CD14-positive monocyte (primary cell): ENCODE measurements around the gene SERPINA3. TPM values are rescaled to one million over a fixed set of nuclear protein-coding genes. Genes with fewer than 3 reads are reported as not detected.

ENCODE experiments used
- DNase-seq, 3 donors: peaks; one replicate each; pipeline ENCODE4 v3.0.0-alpha.2; 2011 to 2022
- H2AFZ ChIP-seq: 2 replicates; pipeline ENCODE4 v1.6.0; 2012; ENCODE audit warnings: mild to moderate bottlenecking, low read depth, low read length, inconsistent platforms; ENCODE audit not compliant: insufficient read depth, poor library complexity, severe bottlenecking
- H3K27ac ChIP-seq, 2 donors: 1 replicate in 1 of 2; 2 replicates in 1 of 2; pipeline ENCODE4 v1.5.1; 2012 to 2013; ENCODE audit warnings: low read length in 2 of 2, control low read depth in 1 of 2, inconsistent platforms in 1 of 2, low read depth in 1 of 2, mild to moderate bottlenecking in 1 of 2
- H3K27me3 ChIP-seq, 2 donors: one replicate each; pipeline versions ENCODE4 v1.6.0 to v1.6.1; 2011 to 2013; ENCODE audit warnings: low read length in 2 of 2; ENCODE audit not compliant: control insufficient read depth in 2 of 2, insufficient read depth in 2 of 2
- H3K36me3 ChIP-seq, 2 donors: replicated peaks in 1 of 2; 1 replicate in 1 of 2; 2 replicates in 1 of 2; pipeline versions ENCODE4 v1.5.1 to v1.6.1; 2012 to 2013; ENCODE audit warnings: low read length in 2 of 2, control low read depth in 1 of 2, inconsistent platforms in 1 of 2, mild to moderate bottlenecking in 1 of 2; ENCODE audit not compliant: insufficient read depth in 2 of 2, control insufficient read depth in 1 of 2
- H3K4me1 ChIP-seq, 2 donors: 1 replicate in 1 of 2; 2 replicates in 1 of 2; pipeline versions ENCODE4 v1.5.1 to v1.6.1; 2012 to 2013; ENCODE audit warnings: low read length in 2 of 2, control low read depth in 1 of 2, inconsistent platforms in 1 of 2, mild to moderate bottlenecking in 1 of 2, moderate library complexity in 1 of 2; ENCODE audit not compliant: insufficient read depth in 2 of 2, control insufficient read depth in 1 of 2
- H3K4me2 ChIP-seq: replicated peaks from 2 replicates; pipeline ENCODE3; 2012; ENCODE audit warnings: low read length, moderate library complexity, mild to moderate bottlenecking; ENCODE audit not compliant: poor library complexity, severe bottlenecking; ENCODE audit errors: extremely low read depth
- H3K4me3 ChIP-seq, 3 experiments: fragments of 200-600 bp in 1 of 3; sonication (generic) in 1 of 3; replicated peaks in 1 of 3; 1 replicate in 2 of 3; 2 replicates in 1 of 3; pipeline ENCODE4 v1.5.1; 2011 to 2013; ENCODE audit warnings: low read length in 3 of 3, mild to moderate bottlenecking in 3 of 3, control low read depth in 2 of 3, low read depth in 2 of 3, inconsistent platforms in 1 of 3, moderate library complexity in 1 of 3
- H3K79me2 ChIP-seq: 2 replicates; pipeline ENCODE4 v1.6.0; 2012; ENCODE audit warnings: mild to moderate bottlenecking, control low read depth, inconsistent platforms, low read length, moderate library complexity; ENCODE audit not compliant: insufficient read depth
- H3K9ac ChIP-seq: 2 replicates; pipeline ENCODE4 v1.6.0; 2017; ENCODE audit warnings: low read length, mild to moderate bottlenecking; ENCODE audit not compliant: insufficient read depth, poor library complexity, severe bottlenecking
- H3K9me3 ChIP-seq, 2 donors: replicated peaks in 1 of 2; 1 replicate in 1 of 2; 2 replicates in 1 of 2; pipeline versions ENCODE4 v1.5.1 to v1.6.1; 2012 to 2013; ENCODE audit warnings: low read length in 2 of 2, control low read depth in 1 of 2; ENCODE audit not compliant: control insufficient read depth in 1 of 2, insufficient read depth in 1 of 2
- H4K20me1 ChIP-seq: 2 replicates; pipeline ENCODE4 v1.6.0; 2012; ENCODE audit warnings: mild to moderate bottlenecking, low read length, control low read depth, moderate library complexity; ENCODE audit not compliant: insufficient read depth
- H3K27ac Mint-ChIP-seq, 7 donors: one replicate each; pipeline ENCODE4 v1.8.0; 2020; ENCODE audit warnings: mild to moderate bottlenecking in 7 of 7, mixed read lengths in 7 of 7, moderate library complexity in 6 of 7, inconsistent platforms in 2 of 7
- H3K27me3 Mint-ChIP-seq, 3 donors: one replicate each; pipeline ENCODE4 v1.8.0; 2021 to 2022; ENCODE audit warnings: low read depth in 3 of 3, mild to moderate bottlenecking in 3 of 3, mixed read lengths in 3 of 3, moderate library complexity in 3 of 3, inconsistent platforms in 1 of 3
- H3K36me3 Mint-ChIP-seq, 2 donors: one replicate each; pipeline ENCODE4 v1.8.0; 2020; ENCODE audit warnings: mixed read lengths in 2 of 2, inconsistent platforms in 1 of 2, mild to moderate bottlenecking in 1 of 2
- H3K4me1 Mint-ChIP-seq: one replicate; pipeline ENCODE4 v1.8.0; 2020; ENCODE audit warnings: mild to moderate bottlenecking, mixed read lengths
- H3K4me3 Mint-ChIP-seq, 2 donors: one replicate each; pipeline ENCODE4 v1.8.0; 2020; ENCODE audit warnings: mild to moderate bottlenecking in 2 of 2, mixed read lengths in 2 of 2, moderate library complexity in 1 of 2
- H3K9me3 Mint-ChIP-seq, 7 donors: one replicate each; pipeline ENCODE4 v1.8.0; 2020 to 2022; ENCODE audit warnings: mixed read lengths in 7 of 7, mild to moderate bottlenecking in 6 of 7, moderate library complexity in 6 of 7, inconsistent platforms in 2 of 7
- WGBS: methylation state at CpG from one replicate; pipeline ENCODE4 v1.1.5; 2013; ENCODE audit warnings: missing lambda C conversion rate; ENCODE audit not compliant: insufficient coverage; 5-methylcytosine and 5-hydroxymethylcytosine counted together
- intact Hi-C, 2 donors: fragments of 100-400 bp; cut with micrococcal nuclease; formaldehyde crosslinking; loops; one replicate each; pipeline versions ENCODE4 v1.15.0 to v1.15.1; 2023
- polyA plus RNA-seq, 3 donors: library from polyadenylated mRNA; depleted of rRNA in 1 of 3; unstranded in 2 of 3; stranded (reverse) in 1 of 3; fragments of 300-500 nt in 2 of 3; fragments of >200 nt in 1 of 3; fragmentation: Illumina TruSeq in 2 of 3; gene quantifications; 1 replicate in 2 of 3; 2 replicates in 1 of 3; pipeline ENCODE4 v1.2.3, GENCODE V29; 2012 to 2021
- TF ChIP-seq, protein P1 (sequence below): fragments of 200-600 bp; IDR thresholded peaks from one replicate; pipeline ENCODE4 v1.8.0; 2022; ENCODE audit warnings: antibody characterized with exemption, mild to moderate bottlenecking

Gene SERPINA3
- polyA plus RNA-seq, 3 donors = not detected

DNA sequence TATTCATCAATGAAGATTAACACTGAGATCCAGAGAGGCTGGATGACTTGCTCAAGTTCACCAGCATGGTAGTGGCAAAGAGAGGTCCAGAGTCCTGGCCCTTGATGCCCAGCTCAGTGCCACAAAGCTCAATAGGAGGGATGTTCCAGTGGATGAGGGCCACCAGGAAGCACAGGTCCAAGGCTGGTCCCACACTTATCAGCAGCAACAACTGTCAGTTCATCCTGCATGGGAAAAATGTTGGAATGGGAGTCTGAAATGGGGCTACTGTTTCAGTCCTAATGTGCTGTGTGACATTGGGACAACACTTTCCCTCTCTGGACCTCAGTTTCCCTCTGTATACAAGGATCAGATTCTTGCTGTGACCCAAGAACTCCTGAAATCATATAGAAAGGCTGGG lies 19.7 kb upstream of the SERPINA3 start:
- no peaks in the 10 kb centered on the region for H3K79me2 ChIP-seq
- no peak overlapping the region for H2AFZ ChIP-seq
- peaks cover 0 to 3% (median 0%) of the 10 kb centered on the region in 7 donors for H3K9me3 Mint-ChIP-seq
- H3K9me3 ChIP-seq = no peaks in the 10 kb centered on the region
- H3K36me3 ChIP-seq = no peaks in the 10 kb centered on the region
- no peaks in the 10 kb centered on the region for H3K4me1 ChIP-seq
- H3K27ac ChIP-seq = no peak overlapping the region
- no peaks in the 10 kb centered on the region for H3K27me3 ChIP-seq
- no peak overlapping the region for H3K9ac ChIP-seq
- no peak for DNase-seq
- H3K27me3 Mint-ChIP-seq = peaks cover 4 to 8% (median 5%) of the 10 kb centered on the region in 3 donors
- H4K20me1 ChIP-seq = no peaks in the 10 kb centered on the region
- no peak overlapping the region for H3K4me3 Mint-ChIP-seq
- TF ChIP-seq, protein P1, sequence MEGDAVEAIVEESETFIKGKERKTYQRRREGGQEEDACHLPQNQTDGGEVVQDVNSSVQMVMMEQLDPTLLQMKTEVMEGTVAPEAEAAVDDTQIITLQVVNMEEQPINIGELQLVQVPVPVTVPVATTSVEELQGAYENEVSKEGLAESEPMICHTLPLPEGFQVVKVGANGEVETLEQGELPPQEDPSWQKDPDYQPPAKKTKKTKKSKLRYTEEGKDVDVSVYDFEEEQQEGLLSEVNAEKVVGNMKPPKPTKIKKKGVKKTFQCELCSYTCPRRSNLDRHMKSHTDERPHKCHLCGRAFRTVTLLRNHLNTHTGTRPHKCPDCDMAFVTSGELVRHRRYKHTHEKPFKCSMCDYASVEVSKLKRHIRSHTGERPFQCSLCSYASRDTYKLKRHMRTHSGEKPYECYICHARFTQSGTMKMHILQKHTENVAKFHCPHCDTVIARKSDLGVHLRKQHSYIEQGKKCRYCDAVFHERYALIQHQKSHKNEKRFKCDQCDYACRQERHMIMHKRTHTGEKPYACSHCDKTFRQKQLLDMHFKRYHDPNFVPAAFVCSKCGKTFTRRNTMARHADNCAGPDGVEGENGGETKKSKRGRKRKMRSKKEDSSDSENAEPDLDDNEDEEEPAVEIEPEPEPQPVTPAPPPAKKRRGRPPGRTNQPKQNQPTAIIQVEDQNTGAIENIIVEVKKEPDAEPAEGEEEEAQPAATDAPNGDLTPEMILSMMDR = no peak
- no peaks in the 10 kb centered on the region for H3K4me1 Mint-ChIP-seq
- no peak overlapping the region for H3K4me3 ChIP-seq
- no peaks in the 10 kb centered on the region for H3K36me3 Mint-ChIP-seq
- intact Hi-C loops = no loop called here
- no peak overlapping the region for H3K27ac Mint-ChIP-seq
- H3K4me2 ChIP-seq = no peak overlapping the region

GRCh38 chr14:94593376-94593748 lies 18.8 kb upstream of the SERPINA3 start:
- H3K4me1 Mint-ChIP-seq = no peaks in the 10 kb centered on the region
- Histone ChIP-seq H3K4me1 (no peaks in the 10 kb centered on the region), H3K9me3 (no peaks in the 10 kb centered on the region), H3K36me3 (no peaks in the 10 kb centered on the region), H3K27ac (no peak overlapping the region), H3K27me3 (no peaks in the 10 kb centered on the region), H3K79me2 (no peaks in the 10 kb centered on the region), H3K9ac (no peak overlapping the region), H4K20me1 (no peaks in the 10 kb centered on the region), H2AFZ (no peak overlapping the region), H3K4me3 (no peak overlapping the region), H3K4me2 (no peak overlapping the region)
- intact Hi-C loops = no loop called here
- TF ChIP-seq, protein P1 = no peak
- 100% methylated on average over 2 of the region's 3 CpGs for WGBS
- no peak for DNase-seq
- H3K27me3 Mint-ChIP-seq = peaks cover 5 to 7% (median 7%) of the 10 kb centered on the region in 3 donors
- peaks cover 0 to 2% (median 0%) of the 10 kb centered on the region in 7 donors for H3K9me3 Mint-ChIP-seq
- no peak overlapping the region for H3K4me3 Mint-ChIP-seq
- peak overlapping the region in 1 of 7 donors; percentile 26 for H3K27ac Mint-ChIP-seq
- H3K36me3 Mint-ChIP-seq = no peaks in the 10 kb centered on the region
